Measurements from ENCODE around the gene CSNK1G2. TPM values are rescaled to one million over a fixed set of nuclear protein-coding genes. Genes with fewer than 3 reads are reported as not detected.

Gene CSNK1G2
- total and polyA plus RNA-seq, 2 of the 13 experiments (the other 11 are each of a cell fraction or from before 2014, with no cell fraction given), result 53.8 to 72.5 TPM

DNA sequence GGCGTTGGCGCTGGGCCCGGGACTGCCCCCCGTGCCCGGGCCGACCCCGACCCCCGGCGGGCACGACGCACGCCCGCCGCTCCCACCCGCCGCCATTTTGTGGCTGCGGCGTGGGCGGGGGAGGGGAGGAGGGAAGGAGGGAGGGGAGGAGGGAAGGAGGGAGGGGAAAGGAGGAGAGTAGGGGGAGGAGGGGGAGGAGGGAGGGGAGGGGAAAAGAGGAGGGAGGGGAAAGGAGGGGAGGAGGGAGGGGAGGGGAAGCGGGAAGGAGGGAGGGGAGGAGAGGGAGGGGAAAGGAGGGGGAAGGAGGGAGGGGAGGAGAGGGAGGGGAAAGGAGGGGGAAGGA lies 74.6 kb downstream of the CSNK1G2 start, which contains the start of gene BTBD2:
Gene BTBD2, minus strand, starts transcription at position 107 of the 343 bp plus-strand sequence. Its CDS starts 11 bp downstream, at position 96.
- no TSS peak for BruUV-seq (replicated peaks)
- no peak within 1 kb of the TSS for H2AFZ ChIP-seq (ENCODE audit: low read length)
- CTCF ChIA-PET (ENCODE audit: low intra/inter-chr PET ratio, low total read pairs), result no interaction called here
- TF ChIP-seq, protein P1, sequence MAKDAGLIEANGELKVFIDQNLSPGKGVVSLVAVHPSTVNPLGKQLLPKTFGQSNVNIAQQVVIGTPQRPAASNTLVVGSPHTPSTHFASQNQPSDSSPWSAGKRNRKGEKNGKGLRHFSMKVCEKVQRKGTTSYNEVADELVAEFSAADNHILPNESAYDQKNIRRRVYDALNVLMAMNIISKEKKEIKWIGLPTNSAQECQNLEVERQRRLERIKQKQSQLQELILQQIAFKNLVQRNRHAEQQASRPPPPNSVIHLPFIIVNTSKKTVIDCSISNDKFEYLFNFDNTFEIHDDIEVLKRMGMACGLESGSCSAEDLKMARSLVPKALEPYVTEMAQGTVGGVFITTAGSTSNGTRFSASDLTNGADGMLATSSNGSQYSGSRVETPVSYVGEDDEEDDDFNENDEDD (CRISPR knock-in tag; IDR thresholded peaks at IDR 0.05; ENCODE audit: borderline replicate concordance), result no peak
- TF ChIP-seq RBFOX2 (IDR thresholded peaks at IDR 0.05; ENCODE audit: low read depth, low read length) (0 out of 2 replicates have a peak, but pooled peaks have one; percentile 10), ZFX (CRISPR knock-in tag; IDR thresholded peaks at IDR 0.05; ENCODE audit: low read depth) (peak; percentile 10; the same call in 1 of the 2 replicates), KDM5A (IDR thresholded peaks at IDR 0.05; ENCODE audit: borderline replicate concordance, low read length) (no peak), RELA (CRISPR knock-in tag; IDR thresholded peaks at IDR 0.05) (no peak), REL (CRISPR knock-in tag; conservative IDR thresholded peaks at IDR 0.05) (no peak), ZNF136 (CRISPR knock-in tag; IDR thresholded peaks at IDR 0.05; ENCODE audit: low read depth) (no peak), ZNF331 (CRISPR knock-in tag; IDR thresholded peaks at IDR 0.05) (no peak), ZNF670 (CRISPR knock-in tag; IDR thresholded peaks at IDR 0.05; ENCODE audit: borderline replicate concordance) (no peak), MAZ (IDR thresholded peaks at IDR 0.05; ENCODE audit: borderline replicate concordance, low read depth, low read length) (0 out of 2 replicates have a peak, but pooled peaks have one; percentile 20), MAZ (CRISPR knock-in tag; IDR thresholded peaks at IDR 0.05; ENCODE audit: low read depth) (no peak), MED13 (CRISPR knock-in tag; IDR thresholded peaks at IDR 0.05) (no peak), ZNF749 (CRISPR knock-in tag; IDR thresholded peaks at IDR 0.05; ENCODE audit: borderline replicate concordance) (no peak), PHF8 (CRISPR knock-in tag; IDR thresholded peaks at IDR 0.05) (peak; percentile 49), ZNF841 (CRISPR knock-in tag; IDR thresholded peaks at IDR 0.05; ENCODE audit: borderline replicate concordance) (no peak), ZNF263 (CRISPR knock-in tag; IDR thresholded peaks at IDR 0.05) (peak; percentile 46; the same call in 1 of the 2 replicates), CHD4 (IDR thresholded peaks at IDR 0.05; ENCODE audit: borderline replicate concordance, low read length) (no peak)
- TF ChIP-seq, protein P2, sequence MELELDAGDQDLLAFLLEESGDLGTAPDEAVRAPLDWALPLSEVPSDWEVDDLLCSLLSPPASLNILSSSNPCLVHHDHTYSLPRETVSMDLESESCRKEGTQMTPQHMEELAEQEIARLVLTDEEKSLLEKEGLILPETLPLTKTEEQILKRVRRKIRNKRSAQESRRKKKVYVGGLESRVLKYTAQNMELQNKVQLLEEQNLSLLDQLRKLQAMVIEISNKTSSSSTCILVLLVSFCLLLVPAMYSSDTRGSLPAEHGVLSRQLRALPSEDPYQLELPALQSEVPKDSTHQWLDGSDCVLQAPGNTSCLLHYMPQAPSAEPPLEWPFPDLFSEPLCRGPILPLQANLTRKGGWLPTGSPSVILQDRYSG (CRISPR knock-in tag; IDR thresholded peaks at IDR 0.05), result no peak
- TF ChIP-seq, protein P3, sequence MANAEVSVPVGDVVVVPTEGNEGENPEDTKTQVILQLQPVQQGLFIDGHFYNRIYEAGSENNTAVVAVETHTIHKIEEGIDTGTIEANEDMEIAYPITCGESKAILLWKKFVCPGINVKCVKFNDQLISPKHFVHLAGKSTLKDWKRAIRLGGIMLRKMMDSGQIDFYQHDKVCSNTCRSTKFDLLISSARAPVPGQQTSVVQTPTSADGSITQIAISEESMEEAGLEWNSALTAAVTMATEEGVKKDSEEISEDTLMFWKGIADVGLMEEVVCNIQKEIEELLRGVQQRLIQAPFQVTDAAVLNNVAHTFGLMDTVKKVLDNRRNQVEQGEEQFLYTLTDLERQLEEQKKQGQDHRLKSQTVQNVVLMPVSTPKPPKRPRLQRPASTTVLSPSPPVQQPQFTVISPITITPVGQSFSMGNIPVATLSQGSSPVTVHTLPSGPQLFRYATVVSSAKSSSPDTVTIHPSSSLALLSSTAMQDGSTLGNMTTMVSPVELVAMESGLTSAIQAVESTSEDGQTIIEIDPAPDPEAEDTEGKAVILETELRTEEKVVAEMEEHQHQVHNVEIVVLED (CRISPR knock-in tag; IDR thresholded peaks at IDR 0.05; ENCODE audit: borderline replicate concordance), result no peak
- TF ChIP-seq, protein P4, sequence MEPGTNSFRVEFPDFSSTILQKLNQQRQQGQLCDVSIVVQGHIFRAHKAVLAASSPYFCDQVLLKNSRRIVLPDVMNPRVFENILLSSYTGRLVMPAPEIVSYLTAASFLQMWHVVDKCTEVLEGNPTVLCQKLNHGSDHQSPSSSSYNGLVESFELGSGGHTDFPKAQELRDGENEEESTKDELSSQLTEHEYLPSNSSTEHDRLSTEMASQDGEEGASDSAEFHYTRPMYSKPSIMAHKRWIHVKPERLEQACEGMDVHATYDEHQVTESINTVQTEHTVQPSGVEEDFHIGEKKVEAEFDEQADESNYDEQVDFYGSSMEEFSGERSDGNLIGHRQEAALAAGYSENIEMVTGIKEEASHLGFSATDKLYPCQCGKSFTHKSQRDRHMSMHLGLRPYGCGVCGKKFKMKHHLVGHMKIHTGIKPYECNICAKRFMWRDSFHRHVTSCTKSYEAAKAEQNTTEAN (CRISPR knock-in tag; conservative IDR thresholded peaks at IDR 0.05), result no peak
- TF ChIP-seq, protein P5, sequence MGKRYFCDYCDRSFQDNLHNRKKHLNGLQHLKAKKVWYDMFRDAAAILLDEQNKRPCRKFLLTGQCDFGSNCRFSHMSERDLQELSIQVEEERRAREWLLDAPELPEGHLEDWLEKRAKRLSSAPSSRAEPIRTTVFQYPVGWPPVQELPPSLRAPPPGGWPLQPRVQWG (CRISPR knock-in tag; IDR thresholded peaks at IDR 0.05; ENCODE audit: borderline replicate concordance, low read depth), result no peak

More for the DNA sequence above, 74.6 kb downstream of the CSNK1G2 start, which contains the start of gene BTBD2:
- Histone ChIP-seq H3K9ac (ENCODE audit: insufficient read depth, low read depth, low read length) (peak within 1 kb of the TSS; percentile 67; the same call in 1 of the 2 replicates), H3K4me2 (ENCODE audit: low read depth, low read length) (peak within 1 kb of the TSS; percentile 80), H3K4me3 (replicated peaks in 1 of 3; ENCODE audit: insufficient read depth in 1 of 3, low read depth in 2 of 3, low read length in 3 of 3) (peak within 1 kb of the TSS; percentile 67 to 88 (median 78)), H3K36me3 (replicated peaks in 1 of 2; ENCODE audit: control insufficient read depth in 1 of 2, insufficient read depth in 2 of 2, low read length in 2 of 2) (no peaks in the 10 kb centered on the region), H3K9me3 (ENCODE audit: low read length) (no peaks in the 10 kb centered on the region), H3K79me2 (ENCODE audit: insufficient read depth, low read length) (peaks cover 2% of the 10 kb centered on the region), H3K4me1 (ENCODE audit: insufficient read depth, low read length) (peaks cover 23% of the 10 kb centered on the region), H3K27me3 (ENCODE audit: control insufficient read depth in 1 of 2, insufficient read depth in 2 of 2, low read length in 2 of 2) (no peaks in the 10 kb centered on the region), H3K27ac (ENCODE audit: extremely low read length, insufficient read depth, low read length) (no peak within 1 kb of the TSS), H4K20me1 (ENCODE audit: insufficient read depth, low read length) (no peaks in the 10 kb centered on the region)
- intact Hi-C loops (cut with micrococcal nuclease; ENCODE audit: unreplicated experiment) (loop anchor here (1.0 to 10.0 kb wide), 2 partner anchors 54 to 139 kb away; partner anchors contain the start of gene AP3D1), in situ Hi-C loops (cut with HindIII; ENCODE audit: extremely low pct_ligation_motif_present, low pct_unique_long_range_greater_than_20kb) (no loop called here)
- no peak for FAIRE-seq
- WGBS (ENCODE audit: low lambda C conversion rate), result 2% methylated on average over 20 of the region's 20 CpGs
- POLR2A ChIA-PET, result interaction anchor here (0.7 to 1.3 kb wide), 7 partner anchors 10 to 441 kb away, joined by 3 to 11 read pairs (median 5); partner anchors contain the start of genes AP3D1 and LMNB2
- no peak for DNase-seq (ENCODE audit: low spot score)
- ATAC-seq, result no peak
